D721Med (cell line): Measurements from ENCODE around the gene S100A7.

Source experiments
- DNase-seq: peaks from one replicate; pipeline ENCODE4 v3.0.0; 2011; ENCODE audit warnings: low spot score; ENCODE audit not compliant: insufficient read length
- FAIRE-seq: peaks from 2 replicates; lab custom pipeline; 2011; peaks lifted over from hg19 to GRCh38; lab: Jason Lieb, UNC
- TF ChIP-seq, protein P1 (sequence below): IDR thresholded peaks from 2 replicates; pipeline ENCODE4 v1.5.1; 2012; ENCODE audit warnings: mild to moderate bottlenecking, control low read depth; ENCODE audit not compliant: insufficient read depth; ENCODE audit errors: missing control alignments

The S100A7 gene

DNA sequence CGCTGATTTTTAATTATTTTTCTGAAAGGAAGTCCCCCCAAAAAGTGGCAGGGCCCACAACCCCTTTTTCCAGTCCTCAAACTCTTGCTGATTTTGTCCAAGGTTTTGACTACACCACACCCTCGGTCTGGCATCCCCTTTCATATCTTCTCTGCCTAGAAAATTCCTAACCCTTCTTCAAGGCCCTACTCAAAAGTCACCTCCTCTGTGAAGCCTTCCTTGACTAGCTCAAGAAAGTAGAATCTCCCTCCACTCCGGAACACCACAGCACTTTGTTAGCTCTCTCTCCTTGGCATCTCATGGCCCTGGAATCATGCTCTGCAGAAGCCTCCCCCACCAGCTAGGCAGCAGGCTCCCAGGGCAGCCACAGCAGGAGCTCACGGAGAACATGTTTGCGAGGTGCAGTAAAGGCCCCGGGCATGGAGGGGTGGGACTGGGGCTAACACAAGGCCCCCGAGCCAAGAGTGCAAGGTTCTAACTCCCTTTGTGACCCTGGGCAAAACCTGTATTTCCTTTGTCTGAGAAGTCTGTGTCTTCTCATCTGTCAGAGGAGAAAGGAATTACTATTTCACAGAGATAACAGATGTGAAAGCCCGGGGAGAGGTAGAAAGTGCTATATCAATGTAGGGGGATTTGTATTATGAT, 17.7 kb upstream of the S100A7 start:
- FAIRE-seq: no peak
- DNase-seq: no peak
- TF ChIP-seq, protein P1, sequence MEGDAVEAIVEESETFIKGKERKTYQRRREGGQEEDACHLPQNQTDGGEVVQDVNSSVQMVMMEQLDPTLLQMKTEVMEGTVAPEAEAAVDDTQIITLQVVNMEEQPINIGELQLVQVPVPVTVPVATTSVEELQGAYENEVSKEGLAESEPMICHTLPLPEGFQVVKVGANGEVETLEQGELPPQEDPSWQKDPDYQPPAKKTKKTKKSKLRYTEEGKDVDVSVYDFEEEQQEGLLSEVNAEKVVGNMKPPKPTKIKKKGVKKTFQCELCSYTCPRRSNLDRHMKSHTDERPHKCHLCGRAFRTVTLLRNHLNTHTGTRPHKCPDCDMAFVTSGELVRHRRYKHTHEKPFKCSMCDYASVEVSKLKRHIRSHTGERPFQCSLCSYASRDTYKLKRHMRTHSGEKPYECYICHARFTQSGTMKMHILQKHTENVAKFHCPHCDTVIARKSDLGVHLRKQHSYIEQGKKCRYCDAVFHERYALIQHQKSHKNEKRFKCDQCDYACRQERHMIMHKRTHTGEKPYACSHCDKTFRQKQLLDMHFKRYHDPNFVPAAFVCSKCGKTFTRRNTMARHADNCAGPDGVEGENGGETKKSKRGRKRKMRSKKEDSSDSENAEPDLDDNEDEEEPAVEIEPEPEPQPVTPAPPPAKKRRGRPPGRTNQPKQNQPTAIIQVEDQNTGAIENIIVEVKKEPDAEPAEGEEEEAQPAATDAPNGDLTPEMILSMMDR: no peak

DNA sequence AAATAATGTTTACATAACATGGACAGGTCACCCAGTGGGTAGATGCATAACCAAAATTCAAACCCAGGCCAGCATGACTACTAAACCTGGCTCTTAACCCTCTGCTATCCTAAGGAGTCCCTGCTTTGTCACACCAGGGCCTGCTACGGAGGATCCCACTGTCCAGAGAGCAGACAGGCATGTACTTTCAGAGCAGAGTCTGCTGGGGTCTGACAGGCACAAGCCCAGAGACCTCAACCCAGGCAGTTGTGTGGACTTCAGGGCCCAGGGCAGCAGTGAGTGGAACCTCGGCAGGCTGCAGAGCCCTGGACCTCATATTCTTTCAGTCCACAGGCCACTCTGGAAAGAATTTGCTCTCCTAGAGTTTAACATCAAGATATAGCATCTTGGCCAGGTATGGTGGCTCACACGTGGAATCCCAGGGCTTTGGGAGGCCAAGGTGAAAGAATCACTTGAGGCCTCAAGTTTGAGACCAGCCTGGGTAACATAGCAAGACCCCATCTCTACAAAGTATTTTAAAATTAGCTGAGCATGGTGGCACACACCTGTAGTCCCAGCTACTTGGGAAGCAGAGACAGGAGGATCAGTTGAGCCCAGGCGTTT, 16.1 kb upstream of the S100A7 start:
- DNase-seq: no peak
- TF ChIP-seq, protein P1: no peak
- no peak for FAIRE-seq

DNA sequence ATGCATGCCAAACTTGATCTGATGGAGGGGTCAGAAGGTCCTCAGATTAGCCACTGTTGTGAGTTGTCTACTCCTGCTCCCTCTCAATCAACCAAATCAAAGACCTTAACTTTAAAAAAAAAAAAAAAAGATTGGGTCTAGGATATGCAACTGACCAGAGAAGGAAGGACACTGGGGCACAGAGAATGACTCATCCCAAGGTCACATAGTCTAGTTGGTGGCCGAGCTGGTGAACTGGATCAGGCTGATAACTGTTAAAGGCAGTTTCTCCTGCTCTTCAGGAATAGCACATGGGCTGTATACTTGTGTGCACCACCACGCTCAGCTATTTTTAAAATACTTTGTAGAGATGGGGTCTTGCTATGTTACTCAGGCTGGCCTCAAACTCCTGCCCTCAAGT, 14.8 kb upstream of the S100A7 start:
- TF ChIP-seq, protein P1: no peak
- FAIRE-seq (no peak), DNase-seq (no peak)

DNA sequence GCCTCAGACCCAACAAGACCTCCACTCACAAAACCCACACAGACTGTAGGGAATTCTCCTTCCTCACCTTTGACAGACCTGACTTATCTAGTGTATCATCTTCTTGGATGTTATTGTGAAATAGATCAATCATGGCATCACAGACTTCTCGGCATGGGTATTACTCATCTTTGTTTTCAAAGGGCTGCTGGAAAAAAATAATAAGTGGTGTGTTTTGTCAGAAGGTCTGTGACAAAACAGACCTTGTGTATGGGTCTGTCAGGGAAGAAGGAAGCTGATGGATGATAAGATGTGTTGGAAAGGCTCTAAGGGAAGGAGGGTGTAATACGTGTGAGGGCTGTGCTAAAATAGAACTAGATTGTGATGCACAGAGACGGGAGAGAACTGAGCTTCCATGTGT, 13.9 kb upstream of the S100A7 start:
- DNase-seq: no peak
- TF ChIP-seq, protein P1: no peak
- FAIRE-seq: no peak

DNA sequence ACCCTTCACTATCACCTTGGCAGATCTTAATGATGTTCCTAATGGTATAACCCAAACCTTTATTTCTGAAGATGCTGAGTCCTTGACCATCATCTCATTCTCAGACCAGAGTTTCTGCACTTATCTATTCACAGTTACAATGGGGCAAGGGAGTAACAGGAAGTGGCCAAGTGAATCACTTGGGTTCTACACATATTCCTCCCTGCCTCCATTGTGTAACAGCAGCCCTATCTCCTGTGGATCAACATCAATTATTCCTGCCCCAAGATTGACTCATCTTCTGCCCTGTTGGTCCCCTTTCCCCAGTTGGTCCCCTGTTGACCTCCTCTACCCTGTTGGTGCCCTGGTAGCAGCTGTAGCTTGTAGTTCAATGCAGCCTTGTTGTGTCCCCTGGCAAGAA, 10.3 kb upstream of the S100A7 start:
- no peak for DNase-seq
- FAIRE-seq: no peak
- TF ChIP-seq, protein P1: no peak

DNA sequence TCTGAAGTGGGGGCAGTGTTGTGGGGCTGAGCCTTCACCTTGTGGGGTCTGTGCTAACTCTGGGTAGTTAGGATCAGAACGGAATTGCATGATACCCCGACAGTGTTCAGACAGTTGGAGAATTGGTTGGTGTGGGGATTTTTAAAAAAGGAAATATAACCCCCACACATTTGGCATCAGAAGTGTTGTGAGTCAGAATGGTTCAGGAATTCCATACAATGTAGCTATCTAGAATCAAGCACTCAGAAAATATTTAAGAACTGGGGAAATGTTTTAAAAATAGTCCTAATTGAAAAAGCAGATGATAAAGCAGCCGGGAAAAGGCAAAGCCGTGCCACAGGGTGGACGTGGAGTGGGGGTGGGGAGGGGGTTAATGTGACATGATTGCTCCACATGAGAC, 6.5 kb upstream of the S100A7 start:
- FAIRE-seq (no peak), DNase-seq (no peak)
- TF ChIP-seq, protein P1: no peak
